HG03045 (cell line): ENCODE measurements around the gene ARFGAP3.

Experiments used
- ATAC-seq: cut with Tn5 transposase; IDR thresholded peaks from one replicate; pipeline ENCODE4 v1.9.1; 2021; ENCODE audit warnings: mild to moderate bottlenecking, moderate library complexity; ENCODE audit not compliant: unreplicated experiment

Gene ARFGAP3

GRCh38 chr22:42825796-42826195 is 31.3 kb downstream of the ARFGAP3 start:
- no peak for ATAC-seq

- ATAC-seq = no peak
These were observed 35.7 kb downstream of the ARFGAP3 start for GRCh38 chr22:42821386-42821785.

GRCh38 chr22:42820045-42820763 is 36.9 kb downstream of the ARFGAP3 start:
- no peak for ATAC-seq

- ATAC-seq = no peak
These were observed 37.5 kb downstream of the ARFGAP3 start for GRCh38 chr22:42819412-42820044.

- ATAC-seq = no peak
These were observed 39.5 kb downstream of the ARFGAP3 start for GRCh38 chr22:42817556-42817955.

- no peak for ATAC-seq
These were observed 40.7 kb downstream of the ARFGAP3 start for GRCh38 chr22:42816336-42816735.

- no peak for ATAC-seq
These were observed 42.5 kb downstream of the ARFGAP3 start for GRCh38 chr22:42814616-42815015.

GRCh38 chr22:42814215-42814614 is 42.9 kb downstream of the ARFGAP3 start:
- ATAC-seq = no peak

- no peak for ATAC-seq
These were observed 43.6 kb downstream of the ARFGAP3 start for GRCh38 chr22:42813501-42813900.

GRCh38 chr22:42811459-42811858 is 45.6 kb downstream of the ARFGAP3 start:
- no peak for ATAC-seq

- no peak for ATAC-seq
These were observed 48.6 kb downstream of the ARFGAP3 start for GRCh38 chr22:42808521-42808920.

- ATAC-seq = no peak
These were observed 49.9 kb downstream of the ARFGAP3 start for GRCh38 chr22:42807185-42807584.

- ATAC-seq = no peak
These were observed 50.9 kb downstream of the ARFGAP3 start for GRCh38 chr22:42805998-42806830.

- no peak for ATAC-seq
These were observed 51.8 kb downstream of the ARFGAP3 start for GRCh38 chr22:42805016-42805997.

- no peak for ATAC-seq
These were observed 53.7 kb downstream of the ARFGAP3 start for GRCh38 chr22:42803389-42803788.

GRCh38 chr22:42801252-42802080 is 55.6 kb downstream of the ARFGAP3 start:
- ATAC-seq = no peak

GRCh38 chr22:42800451-42801251 is 56.4 kb downstream of the ARFGAP3 start:
- no peak for ATAC-seq

GRCh38 chr22:42799461-42800405 is 57.3 kb downstream of the ARFGAP3 start:
- no peak for ATAC-seq
